ENCODE measurements around the gene PHRF1.

DNA sequence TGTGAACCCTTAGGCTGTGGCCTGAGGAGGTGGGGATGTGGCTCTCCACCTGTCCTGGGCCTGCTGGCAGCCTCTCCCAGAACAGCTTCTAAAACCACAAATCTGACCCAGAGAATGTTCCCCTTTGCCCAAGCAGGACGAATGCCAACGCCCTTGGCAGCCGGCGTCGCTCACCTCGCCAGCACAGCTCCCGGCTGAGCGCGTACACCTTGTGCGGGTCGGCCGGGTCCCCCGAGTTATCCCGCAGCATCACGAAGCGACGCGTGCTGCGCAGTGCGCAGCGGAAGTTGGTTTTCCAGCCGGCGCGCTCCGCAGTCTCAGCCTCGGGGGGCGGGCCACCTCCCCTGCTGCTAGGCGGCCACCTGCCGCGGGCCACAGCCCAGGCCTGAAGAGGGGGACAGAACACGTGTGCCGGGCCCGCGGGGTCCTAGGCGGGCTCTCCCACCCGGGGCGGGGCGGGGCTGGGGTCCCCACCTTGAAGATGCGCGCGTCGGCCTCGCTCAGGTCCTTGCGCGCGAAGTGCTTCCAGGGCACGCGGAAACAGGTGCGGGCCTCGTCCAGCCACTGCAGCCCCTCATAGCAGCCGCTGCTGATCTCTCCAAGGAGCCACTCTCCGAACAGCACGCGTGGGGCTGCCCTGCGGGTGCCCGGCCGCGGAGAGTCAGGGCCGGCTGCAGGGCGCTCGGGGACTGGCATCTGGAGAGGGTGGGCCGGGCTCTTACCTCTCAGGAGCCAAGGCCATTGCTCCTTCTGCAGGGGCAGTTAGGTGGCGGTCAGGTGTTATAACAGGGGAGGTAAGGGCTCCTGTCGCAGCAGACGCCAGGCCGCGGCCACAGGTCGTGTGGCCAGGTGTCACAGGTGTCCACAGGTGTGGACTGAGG is 38.6 kb downstream of the PHRF1 start:
- TF ChIP-seq, protein P1, sequence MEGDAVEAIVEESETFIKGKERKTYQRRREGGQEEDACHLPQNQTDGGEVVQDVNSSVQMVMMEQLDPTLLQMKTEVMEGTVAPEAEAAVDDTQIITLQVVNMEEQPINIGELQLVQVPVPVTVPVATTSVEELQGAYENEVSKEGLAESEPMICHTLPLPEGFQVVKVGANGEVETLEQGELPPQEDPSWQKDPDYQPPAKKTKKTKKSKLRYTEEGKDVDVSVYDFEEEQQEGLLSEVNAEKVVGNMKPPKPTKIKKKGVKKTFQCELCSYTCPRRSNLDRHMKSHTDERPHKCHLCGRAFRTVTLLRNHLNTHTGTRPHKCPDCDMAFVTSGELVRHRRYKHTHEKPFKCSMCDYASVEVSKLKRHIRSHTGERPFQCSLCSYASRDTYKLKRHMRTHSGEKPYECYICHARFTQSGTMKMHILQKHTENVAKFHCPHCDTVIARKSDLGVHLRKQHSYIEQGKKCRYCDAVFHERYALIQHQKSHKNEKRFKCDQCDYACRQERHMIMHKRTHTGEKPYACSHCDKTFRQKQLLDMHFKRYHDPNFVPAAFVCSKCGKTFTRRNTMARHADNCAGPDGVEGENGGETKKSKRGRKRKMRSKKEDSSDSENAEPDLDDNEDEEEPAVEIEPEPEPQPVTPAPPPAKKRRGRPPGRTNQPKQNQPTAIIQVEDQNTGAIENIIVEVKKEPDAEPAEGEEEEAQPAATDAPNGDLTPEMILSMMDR (IDR thresholded peaks at IDR 0.05): no peak
- no peak for TF ChIP-seq POLR2AphosphoS5 (IDR thresholded peaks at IDR 0.05)

Data from upper lobe of left lung (tissue), 4 donors.